ENCODE data around the gene RNF150. TPM values are rescaled to one million over a fixed set of nuclear protein-coding genes. Genes with fewer than 3 reads are reported as not detected.

RNF150 gene
- total RNA-seq, 1 donor from 2014 or later = 56.5 TPM

- no peak overlapping the region for H3K4me3 Mint-ChIP-seq (ENCODE audit: unreplicated experiment)
- TF ChIP-seq CTCF (IDR thresholded peaks at IDR 0.05) = peak; percentile 61
These were observed 248.7 kb downstream of the RNF150 start for GRCh38 chr4:140884431-140885058.

GRCh38 chr4:140877781-140878180 lies 255.5 kb downstream of the RNF150 start:
- H3K4me3 Mint-ChIP-seq (ENCODE audit: unreplicated experiment) = no peak overlapping the region
- TF ChIP-seq CTCF (IDR thresholded peaks at IDR 0.05) = no peak
- DNase-seq (ENCODE audit: extremely low spot score, unreplicated experiment) = no peak
- H3K9me3 Mint-ChIP-seq (ENCODE audit: unreplicated experiment) = peaks cover 25% of the 10 kb centered on the region
- H3K4me1 Mint-ChIP-seq (ENCODE audit: unreplicated experiment) = peaks cover 32% of the 10 kb centered on the region
- no peak overlapping the region for H3K27ac Mint-ChIP-seq (ENCODE audit: unreplicated experiment)
- H3K27me3 Mint-ChIP-seq (ENCODE audit: unreplicated experiment) = no peaks in the 10 kb centered on the region
- peaks cover 18% of the 10 kb centered on the region for H3K36me3 Mint-ChIP-seq (ENCODE audit: unreplicated experiment)

More at GRCh38 chr4:140884431-140885058, 248.7 kb downstream of the RNF150 start:
- DNase-seq (ENCODE audit: extremely low spot score, unreplicated experiment) = no peak
- peaks cover 7% of the 10 kb centered on the region for H3K4me1 Mint-ChIP-seq (ENCODE audit: unreplicated experiment)
- H3K27me3 Mint-ChIP-seq (ENCODE audit: unreplicated experiment) = no peaks in the 10 kb centered on the region
- peaks cover 29% of the 10 kb centered on the region for H3K9me3 Mint-ChIP-seq (ENCODE audit: unreplicated experiment)
- peaks cover 15% of the 10 kb centered on the region for H3K36me3 Mint-ChIP-seq (ENCODE audit: unreplicated experiment)
- H3K27ac Mint-ChIP-seq (ENCODE audit: unreplicated experiment) = no peak overlapping the region

GRCh38 chr4:140876615-140877364 lies 256.5 kb downstream of the RNF150 start:
- peaks cover 35% of the 10 kb centered on the region for H3K4me1 Mint-ChIP-seq (ENCODE audit: unreplicated experiment)
- no peak for TF ChIP-seq CTCF (IDR thresholded peaks at IDR 0.05)

GRCh38 chr4:140875746-140876452 lies 257.4 kb downstream of the RNF150 start:
- peaks cover 39% of the 10 kb centered on the region for H3K4me1 Mint-ChIP-seq (ENCODE audit: unreplicated experiment)
- peaks cover 18% of the 10 kb centered on the region for H3K9me3 Mint-ChIP-seq (ENCODE audit: unreplicated experiment)
- H3K27ac Mint-ChIP-seq (ENCODE audit: unreplicated experiment) = peak overlapping the region; percentile 55
- TF ChIP-seq CTCF (IDR thresholded peaks at IDR 0.05) = no peak
- H3K4me3 Mint-ChIP-seq (ENCODE audit: unreplicated experiment) = no peak overlapping the region
- H3K27me3 Mint-ChIP-seq (ENCODE audit: unreplicated experiment) = no peaks in the 10 kb centered on the region
- H3K36me3 Mint-ChIP-seq (ENCODE audit: unreplicated experiment) = peaks cover 18% of the 10 kb centered on the region
- no peak for DNase-seq (ENCODE audit: extremely low spot score, unreplicated experiment)

More at GRCh38 chr4:140876615-140877364, 256.5 kb downstream of the RNF150 start:
- Mint-ChIP-seq H3K27ac (ENCODE audit: unreplicated experiment) (peak overlapping the region; percentile 56), H3K27me3 (ENCODE audit: unreplicated experiment) (no peaks in the 10 kb centered on the region), H3K9me3 (ENCODE audit: unreplicated experiment) (peaks cover 19% of the 10 kb centered on the region), H3K36me3 (ENCODE audit: unreplicated experiment) (peaks cover 17% of the 10 kb centered on the region), H3K4me3 (ENCODE audit: unreplicated experiment) (no peak overlapping the region)
- DNase-seq (ENCODE audit: extremely low spot score, unreplicated experiment) = no peak

- H3K36me3 Mint-ChIP-seq (ENCODE audit: unreplicated experiment) = peaks cover 10% of the 10 kb centered on the region
- H3K4me3 Mint-ChIP-seq (ENCODE audit: unreplicated experiment) = no peak overlapping the region
- TF ChIP-seq CTCF (IDR thresholded peaks at IDR 0.05) = no peak
- DNase-seq (ENCODE audit: extremely low spot score, unreplicated experiment) = no peak
- peaks cover 40% of the 10 kb centered on the region for H3K4me1 Mint-ChIP-seq (ENCODE audit: unreplicated experiment)
- peaks cover 4% of the 10 kb centered on the region for H3K9me3 Mint-ChIP-seq (ENCODE audit: unreplicated experiment)
- no peak overlapping the region for H3K27ac Mint-ChIP-seq (ENCODE audit: unreplicated experiment)
- H3K27me3 Mint-ChIP-seq (ENCODE audit: unreplicated experiment) = no peaks in the 10 kb centered on the region
These were observed 259.2 kb downstream of the RNF150 start for GRCh38 chr4:140874056-140874455.

Data from osteocyte (in vitro differentiated cells).